ENCODE results near the gene NOL9.

Gene NOL9

DNA sequence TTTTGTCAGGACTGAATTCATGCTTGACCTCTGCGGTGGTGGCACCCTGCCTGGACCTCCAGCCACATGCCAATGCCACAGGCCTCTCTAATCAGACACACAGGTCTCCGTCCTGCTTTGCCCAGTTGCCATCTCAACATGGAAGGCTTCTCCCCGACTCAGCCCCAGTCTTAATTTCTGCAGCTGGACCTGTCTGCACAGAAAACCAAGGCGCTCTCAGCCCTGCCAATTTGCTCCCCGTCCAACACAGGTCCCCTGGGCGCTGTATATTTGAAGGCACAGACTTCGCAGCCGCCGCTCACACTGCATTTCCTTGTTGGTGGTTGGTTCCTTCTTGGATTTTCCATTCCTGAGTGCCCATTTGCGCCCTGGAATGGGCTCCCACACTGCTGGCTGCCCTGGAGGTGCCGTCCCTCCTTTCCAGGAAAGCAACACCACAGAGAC lies 34.8 kb downstream of the NOL9 start:
- no peak for DNase-seq

DNA sequence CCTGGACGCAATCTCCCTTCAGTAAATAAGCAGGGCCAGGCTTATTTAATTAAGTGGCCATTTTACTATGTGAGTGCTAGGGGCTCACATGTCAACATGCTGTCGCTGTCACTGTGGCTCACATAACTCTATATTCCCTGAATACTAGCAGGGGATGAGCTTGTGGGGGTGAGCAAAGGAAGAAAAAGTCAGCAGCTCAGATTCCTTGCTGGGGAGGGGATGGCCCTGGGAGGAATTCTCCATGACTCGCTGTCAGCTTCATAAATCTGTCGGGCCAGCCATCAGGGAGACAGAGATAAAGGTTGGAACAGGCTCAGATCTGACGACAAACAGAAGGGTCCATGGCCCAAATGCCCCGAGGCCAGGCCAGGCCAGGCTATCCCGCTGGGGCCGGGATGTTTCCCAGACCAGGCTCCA lies 36.9 kb downstream of the NOL9 start:
- peak; percentile 45 for DNase-seq

DNA sequence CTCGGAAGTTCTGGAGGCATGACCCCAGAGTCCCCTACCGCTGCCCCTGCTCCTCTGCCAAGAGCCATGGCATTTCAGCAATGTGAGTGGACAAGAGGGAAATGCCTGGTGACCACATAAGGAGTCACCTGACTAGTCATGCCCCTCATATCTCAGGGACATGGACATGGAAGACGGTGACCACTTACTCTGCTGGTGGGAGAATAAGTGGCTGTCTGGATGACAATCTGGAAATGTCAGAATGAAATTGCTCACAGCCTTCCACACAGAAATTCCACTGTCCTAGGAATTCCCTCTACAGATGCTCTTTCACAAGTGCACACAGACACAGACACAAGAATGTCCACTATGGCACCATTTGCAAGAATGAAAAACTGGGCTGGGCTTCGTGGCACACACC lies 38.5 kb downstream of the NOL9 start:
- peak; percentile 50 for DNase-seq

DNA sequence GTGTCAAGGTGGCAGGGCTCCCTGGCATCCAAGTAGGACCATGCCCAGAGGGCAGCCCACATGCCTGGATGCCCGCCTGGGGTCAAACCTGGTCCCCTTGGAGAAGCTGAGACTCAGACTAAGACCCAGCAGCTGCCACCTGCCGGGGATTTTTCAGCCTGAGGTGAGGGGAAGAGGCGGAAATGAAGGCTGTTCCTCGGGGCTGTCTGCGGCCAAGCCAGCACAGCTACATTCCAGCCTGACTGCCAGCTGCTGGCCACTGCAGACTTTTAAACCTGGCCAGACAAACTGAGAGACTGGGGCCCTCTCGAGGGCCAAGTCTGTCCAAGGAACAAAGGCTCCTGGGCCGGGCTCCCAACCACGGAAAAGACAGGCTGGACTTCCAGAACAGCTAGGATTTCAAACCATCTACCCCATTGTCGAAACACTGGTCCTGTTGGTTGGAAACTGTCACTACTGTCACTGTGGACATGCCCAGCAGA lies 41.0 kb downstream of the NOL9 start:
- no peak for DNase-seq

DNA sequence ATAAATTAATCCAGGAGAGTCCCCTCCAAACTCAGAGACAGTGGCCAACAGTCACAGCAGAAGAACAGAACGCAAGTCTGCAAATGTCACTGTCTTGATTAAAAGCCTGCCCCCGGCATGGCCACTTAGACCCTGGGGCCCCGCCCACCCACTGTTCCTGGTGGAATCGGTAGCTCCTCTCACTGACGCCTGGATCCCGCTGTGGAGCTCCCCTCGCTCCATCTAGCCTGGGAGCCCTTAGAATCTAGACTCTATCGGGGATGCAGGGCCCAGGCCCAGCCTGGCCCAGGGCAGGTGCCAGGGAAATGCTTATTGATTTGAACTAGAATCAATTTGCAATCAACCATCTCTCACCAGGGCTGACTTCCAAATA lies 41.4 kb downstream of the NOL9 start:
- no peak for DNase-seq

DNA sequence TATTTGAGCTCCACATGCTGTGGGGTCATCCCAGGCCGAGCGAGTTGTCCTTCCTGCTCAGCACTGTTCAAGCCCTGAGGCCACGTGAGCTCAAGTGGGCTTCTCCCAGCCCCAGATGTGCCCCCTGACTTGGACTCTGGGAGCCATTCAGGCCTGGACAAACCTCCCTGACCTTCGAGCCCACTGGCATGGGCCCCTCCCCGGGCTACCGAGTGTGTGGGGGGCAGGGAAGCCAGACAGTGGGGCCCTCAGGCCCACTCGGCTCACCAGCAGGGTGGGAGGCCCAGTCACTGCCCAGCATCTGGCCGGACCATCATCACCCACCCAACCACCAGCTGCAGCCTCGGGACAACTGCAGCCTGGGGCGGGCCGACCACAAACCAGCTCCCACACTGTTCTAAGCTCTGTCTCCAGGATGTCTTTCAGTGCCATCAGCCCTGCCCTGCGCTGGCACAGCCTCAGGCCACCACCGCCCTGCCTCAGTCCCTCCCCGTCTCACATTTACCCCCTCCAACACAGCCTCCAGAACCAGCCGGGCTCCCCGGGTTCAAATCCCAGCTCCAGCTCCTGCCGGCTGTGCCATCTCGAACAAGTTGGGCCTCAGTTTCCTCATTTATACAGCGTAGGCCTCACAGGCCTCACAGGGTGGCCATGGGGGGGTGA lies 41.9 kb downstream of the NOL9 start:
- DNase-seq = no peak

DNA sequence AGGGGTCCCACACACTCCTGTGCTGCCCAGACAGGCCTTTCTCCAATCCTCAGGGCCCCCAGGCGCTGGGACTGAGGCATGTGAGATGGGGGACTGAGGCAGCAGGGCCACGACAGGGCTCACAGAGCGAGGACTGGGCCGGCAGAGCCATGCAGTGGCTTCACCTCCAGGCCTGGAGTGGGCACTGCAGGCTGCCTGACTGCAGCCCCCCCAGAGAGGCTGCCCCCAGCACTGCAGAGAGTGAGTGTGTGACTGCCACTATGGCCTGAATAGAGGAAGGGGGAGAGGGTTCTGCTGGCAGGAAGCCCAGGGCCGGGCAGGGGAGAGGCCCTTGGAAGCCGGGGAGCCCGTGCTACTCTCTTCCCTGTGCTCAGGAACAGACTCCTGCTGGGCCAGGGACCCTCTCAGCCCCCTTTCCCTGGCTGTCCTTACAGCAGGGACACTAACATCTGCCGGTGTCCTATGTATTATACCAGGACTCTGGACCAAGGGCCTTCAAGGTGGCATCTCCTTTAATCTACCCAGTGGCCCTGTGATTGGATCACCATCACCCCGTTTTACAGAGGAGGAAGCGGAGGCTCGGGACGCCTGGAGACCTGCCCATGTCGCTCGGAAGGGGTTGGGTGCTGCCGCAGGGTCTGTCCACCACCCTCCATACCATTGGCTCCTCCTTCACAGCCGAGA lies 42.6 kb downstream of the NOL9 start:
- no peak for DNase-seq

DNA sequence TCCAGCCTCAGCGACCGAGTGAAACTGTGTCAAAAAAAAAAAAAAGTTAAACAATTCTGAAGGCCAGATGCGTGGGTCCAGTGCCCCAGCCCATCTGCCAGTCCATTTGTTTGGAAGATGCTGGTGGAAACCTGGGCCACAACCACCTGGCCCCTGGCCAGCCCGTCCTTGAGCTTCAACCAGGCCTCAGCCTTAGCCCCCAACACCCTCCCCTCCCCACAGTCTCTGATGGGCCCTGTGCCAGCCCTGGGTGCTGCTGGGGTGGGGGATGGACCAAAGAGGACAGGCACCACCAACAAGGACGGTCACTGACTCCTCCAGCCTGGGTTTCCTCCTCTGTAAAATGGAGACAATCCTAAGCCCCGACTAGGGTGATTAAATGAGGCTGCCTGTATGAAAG lies 43.3 kb downstream of the NOL9 start:
- no peak for DNase-seq

DNA sequence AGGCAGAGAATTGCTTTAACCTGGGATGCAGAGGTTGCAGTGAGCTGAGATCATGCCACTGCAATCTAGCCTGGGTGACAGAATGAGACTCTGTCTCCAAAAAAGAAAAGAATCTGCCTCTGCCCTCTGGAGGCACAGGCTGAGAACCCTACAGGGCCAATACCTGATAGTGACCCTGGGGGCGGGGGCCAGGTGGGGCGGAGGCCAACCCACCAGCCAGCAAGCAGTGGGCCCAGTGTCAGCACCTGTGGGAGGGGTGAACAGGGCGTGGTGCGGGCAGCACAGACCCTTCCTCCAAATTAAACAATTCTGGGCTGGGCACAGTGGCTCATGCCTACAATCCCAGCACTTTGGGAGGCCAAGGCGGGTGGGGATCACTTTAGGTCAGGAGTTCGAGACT lies 43.8 kb downstream of the NOL9 start:
- DNase-seq = no peak

DNA sequence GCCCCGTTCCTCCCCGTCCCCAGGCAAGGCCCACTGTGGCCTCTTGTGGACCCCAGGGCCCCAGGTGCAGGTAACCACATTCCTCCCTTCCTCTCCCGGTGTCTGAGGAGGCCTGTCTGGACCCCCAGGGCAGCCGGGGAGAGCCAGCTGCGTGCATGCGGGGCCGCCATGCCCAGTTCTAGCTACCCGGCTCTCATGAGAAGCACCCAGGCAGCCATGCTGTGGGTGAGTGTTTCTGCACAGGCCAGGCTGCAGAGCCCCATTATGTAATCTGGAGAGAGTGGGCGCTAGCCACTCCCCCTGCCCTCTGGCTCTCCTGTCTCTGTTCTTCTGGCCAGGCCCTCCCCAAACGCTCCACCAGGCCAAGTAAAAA lies 44.4 kb downstream of the NOL9 start:
- no peak for DNase-seq

DNA sequence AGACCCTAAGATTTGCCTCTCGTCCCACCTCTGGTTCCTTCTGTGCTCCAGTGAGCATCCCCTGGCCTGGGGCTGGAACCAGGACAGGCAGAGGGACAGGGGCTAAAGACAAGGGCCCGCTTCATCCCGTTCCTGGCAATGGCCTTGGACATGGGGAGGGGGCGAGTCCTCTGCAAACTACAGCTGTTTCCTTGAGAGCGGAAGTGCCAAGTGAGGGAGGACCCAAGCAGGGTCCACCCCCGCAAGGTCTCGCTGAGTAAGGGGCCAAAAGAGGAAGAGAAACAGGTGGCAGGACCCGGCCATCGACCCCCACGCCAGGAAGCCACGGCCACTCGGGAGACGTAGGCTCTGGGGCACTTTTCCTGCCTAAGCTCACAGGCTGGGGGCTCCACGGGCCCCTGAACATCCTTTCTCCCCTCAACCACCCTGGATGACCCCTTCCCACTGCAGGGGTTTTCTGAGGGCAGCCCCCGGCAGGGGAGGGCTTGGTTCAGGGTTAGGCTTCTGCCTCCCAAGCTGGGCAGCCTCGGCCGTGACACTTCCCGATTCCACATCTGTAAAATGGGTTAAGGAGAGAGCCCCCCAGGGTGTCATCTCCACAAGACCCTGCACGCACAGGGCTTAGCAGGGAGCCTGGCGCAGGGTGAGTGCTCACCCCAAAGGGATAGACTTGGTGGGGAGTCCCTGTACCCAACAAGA lies 44.9 kb downstream of the NOL9 start:
- no peak for DNase-seq

DNA sequence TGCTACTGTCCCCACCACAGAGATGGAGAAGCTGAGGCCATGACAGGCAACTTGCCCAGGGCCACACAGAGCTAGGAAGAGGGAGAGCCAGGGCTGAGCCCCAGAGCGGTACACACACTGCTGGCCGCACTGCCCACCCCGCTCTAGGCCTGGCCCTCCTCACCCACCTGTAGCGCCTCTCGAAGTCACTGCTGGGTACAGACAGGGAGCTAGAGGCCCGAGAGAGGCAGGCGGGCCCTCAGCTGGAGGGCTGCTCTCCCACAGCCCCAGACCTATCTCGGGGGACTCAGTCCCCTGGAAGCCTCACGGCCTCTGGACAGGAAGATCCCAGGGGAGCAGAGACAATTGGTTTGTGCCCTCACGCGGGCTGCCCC lies 45.5 kb downstream of the NOL9 start:
- no peak for DNase-seq

DNA sequence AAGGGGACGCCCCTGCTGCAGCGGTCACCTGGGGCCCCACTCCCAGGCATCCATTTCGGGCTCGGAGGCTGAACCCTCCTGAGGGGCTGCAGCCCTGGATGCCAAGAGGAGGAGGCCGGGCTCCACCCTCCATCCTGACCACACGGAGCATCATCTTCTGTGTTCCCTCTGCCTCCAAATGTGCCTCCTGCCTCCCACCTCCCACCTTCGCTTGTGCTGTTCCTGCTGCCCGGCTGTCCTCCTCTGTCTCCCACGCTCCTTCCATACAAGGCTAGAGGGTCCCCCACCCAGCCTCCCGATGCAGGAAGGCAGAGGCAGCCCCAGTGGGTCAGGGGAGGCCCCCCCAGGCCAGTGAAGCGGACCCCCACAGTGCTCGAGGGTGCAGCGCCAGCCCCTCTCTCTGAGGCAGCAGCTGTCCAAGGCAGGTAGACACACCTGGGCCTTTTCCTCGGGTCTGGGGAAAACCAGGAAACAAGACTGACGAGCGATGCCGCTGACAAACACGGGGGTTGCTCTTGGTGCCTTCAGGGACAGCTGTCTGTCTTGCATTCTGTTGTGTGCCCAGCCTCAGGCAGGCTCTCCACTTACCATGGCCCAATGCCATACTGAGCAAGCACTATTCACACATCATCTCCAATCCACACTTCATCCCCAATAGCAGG lies 46.0 kb downstream of the NOL9 start:
- no peak for DNase-seq

DNA sequence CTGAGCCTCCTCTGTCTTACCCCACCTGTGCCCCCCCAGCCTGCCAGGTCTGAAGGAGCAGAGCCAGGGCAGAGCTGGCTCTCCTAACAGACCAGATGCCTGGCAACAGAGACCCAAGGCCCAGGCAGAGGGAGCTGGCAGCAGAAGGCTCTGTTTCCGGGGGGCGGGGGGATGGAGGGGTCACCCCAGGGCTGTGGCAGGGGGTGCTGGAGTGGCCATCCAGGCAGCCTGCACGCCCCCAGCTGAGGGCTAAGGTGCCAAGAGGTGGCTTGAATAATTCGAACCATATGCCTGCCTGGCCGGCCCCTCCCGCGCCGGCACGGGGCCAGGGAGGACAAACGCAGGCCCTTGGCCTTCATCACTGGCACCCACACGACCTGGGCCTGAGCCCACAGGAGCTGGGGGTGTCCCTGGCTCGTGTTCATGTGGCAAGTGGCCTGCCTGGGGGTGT lies 46.8 kb downstream of the NOL9 start:
- DNase-seq = no peak

DNA sequence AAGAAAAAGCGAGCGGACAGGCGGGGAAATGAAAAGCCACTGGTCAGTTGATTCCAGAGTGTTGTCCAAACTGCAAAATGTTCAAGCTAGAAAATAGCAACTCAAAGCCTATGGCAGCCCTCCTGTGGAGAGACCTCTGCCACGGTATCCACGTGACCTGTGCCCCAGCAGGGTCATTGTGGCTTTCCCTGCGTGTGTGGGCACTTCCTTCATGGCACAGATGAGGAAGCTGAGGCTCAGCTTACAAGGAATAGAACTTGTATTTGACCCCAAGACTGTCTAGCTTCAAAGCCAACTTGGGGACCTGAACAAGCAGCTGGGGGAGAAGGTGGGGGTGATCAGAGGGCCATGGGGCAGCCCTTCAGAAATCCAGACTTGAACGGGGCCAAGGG lies 47.3 kb downstream of the NOL9 start:
- DNase-seq = no peak

DNA sequence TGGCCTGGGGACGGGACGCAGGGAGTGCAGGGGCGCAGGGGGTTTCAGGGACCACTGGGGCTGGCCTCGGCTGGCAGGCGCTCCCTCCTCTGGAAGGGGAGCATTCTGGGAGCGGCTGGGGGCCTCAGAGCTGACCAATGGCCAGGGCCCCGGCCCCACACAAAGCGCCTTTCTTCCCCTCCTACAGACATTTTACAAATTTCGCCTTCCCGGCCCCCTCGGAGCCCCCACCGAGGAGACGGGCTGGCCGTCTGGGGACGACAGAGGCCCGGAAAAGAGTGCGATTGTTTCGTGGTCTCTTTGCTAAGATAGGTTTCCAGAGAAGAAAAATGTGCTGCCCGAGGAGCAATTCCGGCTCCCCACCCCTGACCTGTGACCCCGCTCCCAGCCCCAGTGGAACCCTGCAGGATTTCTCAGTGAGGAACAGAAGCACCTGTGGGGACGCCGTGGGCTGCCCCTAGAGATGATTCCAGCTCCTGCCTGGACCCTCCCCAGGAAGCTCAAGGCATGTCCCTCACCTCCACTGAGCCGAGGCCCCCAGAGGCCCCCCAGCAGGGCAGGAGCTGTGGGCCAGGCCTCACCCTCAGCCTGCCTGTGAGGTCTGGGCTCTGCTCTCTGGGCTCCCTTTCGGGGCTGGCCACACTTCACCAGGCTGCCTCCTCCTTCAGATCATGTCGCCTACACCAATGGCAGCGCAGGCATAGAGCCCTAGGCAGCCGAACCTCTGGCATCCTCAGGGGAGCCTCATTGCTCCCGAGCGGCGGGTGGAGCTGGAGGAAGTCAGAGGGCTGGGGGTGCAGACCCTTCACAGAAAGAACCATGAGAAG lies 47.9 kb downstream of the NOL9 start:
- DNase-seq = no peak

DNA sequence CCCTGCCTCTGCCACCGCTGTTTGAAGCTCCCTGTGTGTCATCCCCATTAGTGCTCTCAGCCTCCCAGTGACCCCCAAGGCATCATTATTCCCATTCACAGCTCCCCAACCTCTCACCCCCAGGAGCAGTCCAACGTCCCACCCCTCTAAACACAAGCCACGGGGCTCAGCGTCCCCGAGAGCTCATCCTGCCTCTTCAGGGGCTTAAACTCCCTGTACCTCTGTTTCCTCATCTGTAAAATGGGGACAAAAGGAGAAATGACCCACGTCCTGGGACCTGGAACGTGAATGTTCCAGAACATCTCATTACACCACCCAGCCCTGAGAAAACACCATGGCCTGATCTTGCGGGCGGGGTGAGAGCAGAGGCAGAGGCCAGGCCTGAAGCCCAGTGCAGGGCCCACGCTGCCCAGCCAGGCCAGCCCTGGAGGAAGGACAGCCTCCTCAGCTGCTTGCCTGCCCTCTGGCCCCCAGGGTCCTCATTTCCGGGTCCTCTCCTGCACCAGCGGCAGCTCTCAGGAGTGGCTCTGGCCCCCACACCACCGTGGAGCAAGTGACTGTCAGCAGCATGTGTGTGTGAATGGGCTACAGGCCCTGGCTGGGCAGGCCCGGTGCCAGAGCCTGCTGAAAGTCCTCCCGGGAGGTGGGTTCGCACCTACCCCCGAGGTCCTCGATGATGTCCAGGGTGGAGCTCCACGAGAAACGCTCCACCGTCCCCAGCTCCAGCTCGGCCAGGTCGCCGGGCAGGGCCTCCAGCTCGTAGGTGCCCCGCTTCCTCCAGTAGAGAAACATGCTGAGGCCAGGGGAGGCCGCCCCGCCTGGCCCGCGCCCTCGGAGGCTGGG lies 48.7 kb downstream of the NOL9 start:
- no peak for DNase-seq

DNA sequence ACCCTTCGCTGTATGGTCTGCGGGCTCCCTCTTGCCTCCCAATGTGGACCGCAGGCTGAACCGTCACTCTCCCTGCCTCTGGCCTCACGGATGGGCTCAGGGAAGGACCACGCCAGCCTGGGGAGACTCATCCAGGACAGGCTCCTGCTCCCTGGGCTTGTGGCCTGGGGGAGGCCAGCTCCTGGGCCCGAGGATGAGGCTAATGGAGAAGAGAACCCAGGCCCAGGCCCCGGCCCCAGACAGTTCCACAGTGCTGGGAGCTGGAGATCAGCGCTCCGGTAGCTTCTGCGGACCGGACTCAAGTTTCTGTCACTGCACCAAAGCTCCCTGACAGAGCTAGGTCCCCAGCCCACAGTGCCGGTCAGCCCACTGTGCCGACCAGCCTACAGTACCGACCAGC lies 49.4 kb downstream of the NOL9 start:
- DNase-seq = no peak

DNA sequence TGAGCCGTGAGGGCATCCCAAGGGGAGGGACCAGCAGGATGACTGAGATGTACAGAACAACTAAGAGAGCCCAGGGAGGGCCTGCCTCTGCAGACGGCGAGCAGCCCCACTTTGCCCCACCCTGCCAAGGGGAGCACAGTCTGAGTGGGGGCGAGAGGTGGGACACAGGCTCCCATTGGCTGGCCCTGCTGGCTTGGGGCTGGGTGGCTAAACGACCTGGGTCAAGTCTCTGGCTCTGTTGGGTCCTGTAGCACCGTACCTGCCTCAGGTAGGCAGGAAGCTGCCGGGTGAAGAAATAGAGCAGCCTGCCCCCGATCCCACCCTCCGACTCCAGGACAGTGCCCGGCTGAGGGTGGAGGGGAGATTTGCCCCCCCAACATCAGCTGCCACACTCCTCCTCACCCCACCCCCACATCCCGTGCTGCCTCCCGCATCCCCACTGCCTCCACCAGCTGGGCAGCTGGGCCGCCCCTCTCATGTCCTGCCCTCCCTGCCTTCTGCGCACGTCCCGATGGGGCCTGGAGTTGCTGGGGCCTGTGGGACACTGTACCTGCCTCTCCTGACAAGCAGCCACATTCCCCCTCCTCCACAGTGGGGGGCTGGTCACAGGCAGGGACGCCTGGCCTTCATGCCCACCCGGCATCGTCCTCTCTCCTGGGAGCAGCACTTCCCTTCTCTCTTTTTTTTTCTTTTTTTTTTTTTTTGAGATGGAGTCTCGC lies 50.3 kb downstream of the NOL9 start:
- no peak for DNase-seq

DNA sequence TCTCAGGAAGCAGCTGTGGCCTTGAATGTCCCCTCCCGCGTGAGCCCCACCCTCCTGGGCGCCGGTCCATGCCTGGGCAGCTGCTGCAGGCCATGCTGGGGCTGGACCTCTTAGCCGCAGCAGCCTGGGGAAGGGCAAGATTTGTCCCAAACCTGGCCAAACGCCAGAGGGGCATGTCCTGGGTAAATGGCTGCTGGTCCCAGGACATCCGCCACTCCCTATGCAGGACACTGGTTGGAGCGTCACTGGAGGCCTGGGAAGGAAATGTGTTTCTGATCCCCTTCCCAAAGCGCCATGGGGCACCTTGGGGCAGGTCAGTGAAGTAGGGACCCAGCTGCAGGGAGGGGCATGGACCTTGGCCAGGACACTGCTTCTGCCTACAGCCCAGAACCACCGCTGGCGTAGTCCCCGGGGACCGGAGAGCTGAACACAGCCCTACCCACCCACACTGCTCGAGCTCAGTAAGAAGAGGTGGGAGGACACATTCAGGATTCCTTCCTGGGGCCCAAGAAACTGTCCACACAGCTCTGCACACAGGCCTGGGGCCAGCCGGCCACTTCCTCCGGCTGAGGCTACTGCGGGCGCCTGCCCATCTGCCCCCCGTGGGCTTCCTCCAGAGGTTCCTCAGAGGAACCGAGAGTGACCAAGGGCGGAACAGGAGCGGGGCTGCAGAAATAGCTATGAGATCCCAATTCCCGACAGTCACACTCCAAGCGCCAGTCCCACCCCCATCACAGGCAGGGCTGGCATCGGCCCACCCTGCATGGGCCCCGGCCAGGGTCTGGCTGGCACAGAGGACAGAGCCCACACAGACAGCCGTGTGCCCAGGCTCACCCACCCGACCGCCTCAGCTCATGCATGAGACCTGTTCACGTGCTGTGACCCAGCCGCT lies 52.1 kb downstream of the NOL9 start:
- no peak for DNase-seq

All from EL (cell line).